ENCODE measurements around the gene APIP.

GRCh38 chr11:34859496-34859895 lies 56.7 kb downstream of the APIP start:
- no peak for TF ChIP-seq ZNF660 (tag by site-specific recombination; IDR thresholded peaks at IDR 0.05)
- no peak for TF ChIP-seq CTCF (tag by site-specific recombination; IDR thresholded peaks at IDR 0.05)
- TF ChIP-seq, protein P1, sequence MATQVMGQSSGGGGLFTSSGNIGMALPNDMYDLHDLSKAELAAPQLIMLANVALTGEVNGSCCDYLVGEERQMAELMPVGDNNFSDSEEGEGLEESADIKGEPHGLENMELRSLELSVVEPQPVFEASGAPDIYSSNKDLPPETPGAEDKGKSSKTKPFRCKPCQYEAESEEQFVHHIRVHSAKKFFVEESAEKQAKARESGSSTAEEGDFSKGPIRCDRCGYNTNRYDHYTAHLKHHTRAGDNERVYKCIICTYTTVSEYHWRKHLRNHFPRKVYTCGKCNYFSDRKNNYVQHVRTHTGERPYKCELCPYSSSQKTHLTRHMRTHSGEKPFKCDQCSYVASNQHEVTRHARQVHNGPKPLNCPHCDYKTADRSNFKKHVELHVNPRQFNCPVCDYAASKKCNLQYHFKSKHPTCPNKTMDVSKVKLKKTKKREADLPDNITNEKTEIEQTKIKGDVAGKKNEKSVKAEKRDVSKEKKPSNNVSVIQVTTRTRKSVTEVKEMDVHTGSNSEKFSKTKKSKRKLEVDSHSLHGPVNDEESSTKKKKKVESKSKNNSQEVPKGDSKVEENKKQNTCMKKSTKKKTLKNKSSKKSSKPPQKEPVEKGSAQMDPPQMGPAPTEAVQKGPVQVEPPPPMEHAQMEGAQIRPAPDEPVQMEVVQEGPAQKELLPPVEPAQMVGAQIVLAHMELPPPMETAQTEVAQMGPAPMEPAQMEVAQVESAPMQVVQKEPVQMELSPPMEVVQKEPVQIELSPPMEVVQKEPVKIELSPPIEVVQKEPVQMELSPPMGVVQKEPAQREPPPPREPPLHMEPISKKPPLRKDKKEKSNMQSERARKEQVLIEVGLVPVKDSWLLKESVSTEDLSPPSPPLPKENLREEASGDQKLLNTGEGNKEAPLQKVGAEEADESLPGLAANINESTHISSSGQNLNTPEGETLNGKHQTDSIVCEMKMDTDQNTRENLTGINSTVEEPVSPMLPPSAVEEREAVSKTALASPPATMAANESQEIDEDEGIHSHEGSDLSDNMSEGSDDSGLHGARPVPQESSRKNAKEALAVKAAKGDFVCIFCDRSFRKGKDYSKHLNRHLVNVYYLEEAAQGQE (tag by site-specific recombination; IDR thresholded peaks at IDR 0.05): no peak
- no peak for TF ChIP-seq ZNF423 (tag by site-specific recombination; IDR thresholded peaks at IDR 0.05)
- TF ChIP-seq PATZ1 (tag by site-specific recombination; IDR thresholded peaks at IDR 0.05): no peak
- no peak for TF ChIP-seq TCF7L2 (IDR thresholded peaks at IDR 0.05; ENCODE audit: borderline replicate concordance, low read depth, low read length)
- TF ChIP-seq, protein P2, sequence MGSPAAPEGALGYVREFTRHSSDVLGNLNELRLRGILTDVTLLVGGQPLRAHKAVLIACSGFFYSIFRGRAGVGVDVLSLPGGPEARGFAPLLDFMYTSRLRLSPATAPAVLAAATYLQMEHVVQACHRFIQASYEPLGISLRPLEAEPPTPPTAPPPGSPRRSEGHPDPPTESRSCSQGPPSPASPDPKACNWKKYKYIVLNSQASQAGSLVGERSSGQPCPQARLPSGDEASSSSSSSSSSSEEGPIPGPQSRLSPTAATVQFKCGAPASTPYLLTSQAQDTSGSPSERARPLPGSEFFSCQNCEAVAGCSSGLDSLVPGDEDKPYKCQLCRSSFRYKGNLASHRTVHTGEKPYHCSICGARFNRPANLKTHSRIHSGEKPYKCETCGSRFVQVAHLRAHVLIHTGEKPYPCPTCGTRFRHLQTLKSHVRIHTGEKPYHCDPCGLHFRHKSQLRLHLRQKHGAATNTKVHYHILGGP (tag by site-specific recombination; IDR thresholded peaks at IDR 0.05): no peak
- TF ChIP-seq SCRT1 (tag by site-specific recombination; IDR thresholded peaks at IDR 0.05; ENCODE audit: borderline replicate concordance): no peak
- TF ChIP-seq ZNF521 (tag by site-specific recombination; IDR thresholded peaks at IDR 0.05): no peak
- TF ChIP-seq RBAK (tag by site-specific recombination; IDR thresholded peaks at IDR 0.05): no peak
- TF ChIP-seq ZNF792 (tag by site-specific recombination; IDR thresholded peaks at IDR 0.05): no peak
- TF ChIP-seq ZNF518A (tag by site-specific recombination; conservative IDR thresholded peaks at IDR 0.05; ENCODE audit: low read depth): no peak
- TF ChIP-seq, protein P3, sequence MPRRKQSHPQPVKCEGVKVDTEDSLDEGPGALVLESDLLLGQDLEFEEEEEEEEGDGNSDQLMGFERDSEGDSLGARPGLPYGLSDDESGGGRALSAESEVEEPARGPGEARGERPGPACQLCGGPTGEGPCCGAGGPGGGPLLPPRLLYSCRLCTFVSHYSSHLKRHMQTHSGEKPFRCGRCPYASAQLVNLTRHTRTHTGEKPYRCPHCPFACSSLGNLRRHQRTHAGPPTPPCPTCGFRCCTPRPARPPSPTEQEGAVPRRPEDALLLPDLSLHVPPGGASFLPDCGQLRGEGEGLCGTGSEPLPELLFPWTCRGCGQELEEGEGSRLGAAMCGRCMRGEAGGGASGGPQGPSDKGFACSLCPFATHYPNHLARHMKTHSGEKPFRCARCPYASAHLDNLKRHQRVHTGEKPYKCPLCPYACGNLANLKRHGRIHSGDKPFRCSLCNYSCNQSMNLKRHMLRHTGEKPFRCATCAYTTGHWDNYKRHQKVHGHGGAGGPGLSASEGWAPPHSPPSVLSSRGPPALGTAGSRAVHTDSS (tag by site-specific recombination; IDR thresholded peaks at IDR 0.05): no peak
